ENCODE data around the gene MEGF11. TPM values are rescaled to one million over a fixed set of nuclear protein-coding genes. Genes with fewer than 3 reads are reported as not detected.

The MEGF11 gene
- total RNA-seq, 1 donor, result under 0.01 TPM

DNA sequence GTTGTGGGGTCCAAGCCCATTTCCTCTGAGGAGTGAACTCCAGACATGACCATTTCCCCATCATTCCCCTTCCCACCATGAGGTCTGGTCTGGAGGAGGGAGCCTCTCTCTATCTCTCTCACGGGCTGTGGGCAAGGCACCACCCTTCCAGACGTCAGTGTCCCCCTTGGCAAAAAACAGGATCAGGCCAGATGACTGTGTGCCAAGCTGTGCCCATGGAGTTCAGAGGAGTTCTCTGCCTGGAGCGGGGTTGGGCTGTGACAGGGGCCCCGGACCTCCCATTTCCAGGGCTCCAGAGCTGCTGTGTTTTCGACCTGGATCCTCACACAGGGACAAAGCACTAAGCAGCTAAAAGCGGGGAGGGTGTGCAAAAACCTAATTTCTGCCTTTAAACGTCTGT is 259.8 kb downstream of the MEGF11 start:
- no peak for DNase-seq (ENCODE audit: low read depth)
- H3K4me3 ChIP-seq (ENCODE audit: low read depth, low read length), result no peak overlapping the region
- TF ChIP-seq, protein P1, sequence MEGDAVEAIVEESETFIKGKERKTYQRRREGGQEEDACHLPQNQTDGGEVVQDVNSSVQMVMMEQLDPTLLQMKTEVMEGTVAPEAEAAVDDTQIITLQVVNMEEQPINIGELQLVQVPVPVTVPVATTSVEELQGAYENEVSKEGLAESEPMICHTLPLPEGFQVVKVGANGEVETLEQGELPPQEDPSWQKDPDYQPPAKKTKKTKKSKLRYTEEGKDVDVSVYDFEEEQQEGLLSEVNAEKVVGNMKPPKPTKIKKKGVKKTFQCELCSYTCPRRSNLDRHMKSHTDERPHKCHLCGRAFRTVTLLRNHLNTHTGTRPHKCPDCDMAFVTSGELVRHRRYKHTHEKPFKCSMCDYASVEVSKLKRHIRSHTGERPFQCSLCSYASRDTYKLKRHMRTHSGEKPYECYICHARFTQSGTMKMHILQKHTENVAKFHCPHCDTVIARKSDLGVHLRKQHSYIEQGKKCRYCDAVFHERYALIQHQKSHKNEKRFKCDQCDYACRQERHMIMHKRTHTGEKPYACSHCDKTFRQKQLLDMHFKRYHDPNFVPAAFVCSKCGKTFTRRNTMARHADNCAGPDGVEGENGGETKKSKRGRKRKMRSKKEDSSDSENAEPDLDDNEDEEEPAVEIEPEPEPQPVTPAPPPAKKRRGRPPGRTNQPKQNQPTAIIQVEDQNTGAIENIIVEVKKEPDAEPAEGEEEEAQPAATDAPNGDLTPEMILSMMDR (IDR thresholded peaks at IDR 0.05; ENCODE audit: insufficient read depth, low read depth, low read length), result no peak

DNA sequence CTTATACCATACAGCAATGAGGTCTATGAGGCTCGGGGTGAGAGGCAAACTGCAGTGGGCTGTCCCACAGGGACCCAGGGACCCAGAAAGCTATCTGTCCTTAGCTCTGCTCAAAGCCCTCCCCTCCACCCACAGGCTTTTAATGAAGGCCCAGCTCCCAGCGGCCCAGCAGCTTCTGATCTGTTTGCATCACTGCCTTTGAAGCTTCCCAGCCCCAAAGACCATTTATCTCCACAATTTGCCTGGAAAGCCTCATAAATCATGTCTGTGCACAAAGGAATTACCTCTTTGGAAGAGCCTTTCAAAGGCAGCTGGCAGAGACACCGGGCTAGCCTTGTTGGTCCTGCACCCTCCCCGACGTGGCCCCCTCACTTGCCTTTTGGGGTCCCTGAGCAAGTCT is 260.3 kb downstream of the MEGF11 start:
- H3K4me3 ChIP-seq (ENCODE audit: low read depth, low read length), result no peak overlapping the region
- TF ChIP-seq, protein P1 (IDR thresholded peaks at IDR 0.05; ENCODE audit: insufficient read depth, low read depth, low read length), result no peak
- no peak for DNase-seq (ENCODE audit: low read depth)

DNA sequence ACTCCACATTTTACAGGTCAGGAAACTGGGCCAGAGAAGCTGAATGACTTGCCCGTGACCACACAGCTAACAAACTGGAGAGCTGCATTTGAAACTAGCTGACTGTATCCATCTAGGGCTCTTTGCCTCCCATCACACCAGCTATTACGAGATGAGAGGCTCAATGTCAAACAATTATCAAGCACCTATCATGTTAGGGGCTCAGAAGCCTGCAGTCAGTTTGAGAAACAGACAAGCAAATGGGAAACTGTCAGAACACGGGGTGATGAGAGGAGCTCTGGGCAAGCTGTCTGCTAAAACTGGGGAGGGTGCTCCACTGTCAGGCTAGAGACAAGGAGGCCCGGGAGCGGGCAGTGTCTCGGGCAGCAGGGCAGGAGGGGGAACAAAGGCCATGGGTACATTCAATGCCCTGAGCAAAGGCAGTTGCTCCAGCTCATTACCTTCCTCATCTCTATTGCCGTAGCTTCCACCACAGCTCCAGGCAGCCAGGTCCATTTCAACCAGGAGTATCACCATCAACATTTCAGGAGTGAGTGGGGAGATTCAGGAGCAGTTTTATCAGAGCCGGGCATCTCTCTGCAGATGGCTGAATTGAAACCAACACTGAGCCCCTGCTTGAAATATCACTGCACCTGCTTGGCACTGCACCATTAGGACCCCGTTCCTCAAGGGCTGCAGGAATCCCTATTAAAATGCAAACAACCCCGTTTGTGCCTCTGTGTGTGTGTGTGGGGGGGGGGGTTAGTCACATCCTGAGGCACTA is 261.6 kb downstream of the MEGF11 start:
- DNase-seq (ENCODE audit: low read depth), result no peak
- TF ChIP-seq, protein P1 (IDR thresholded peaks at IDR 0.05; ENCODE audit: insufficient read depth, low read depth, low read length), result no peak
- H3K4me3 ChIP-seq (ENCODE audit: low read depth, low read length), result no peak overlapping the region

DNA sequence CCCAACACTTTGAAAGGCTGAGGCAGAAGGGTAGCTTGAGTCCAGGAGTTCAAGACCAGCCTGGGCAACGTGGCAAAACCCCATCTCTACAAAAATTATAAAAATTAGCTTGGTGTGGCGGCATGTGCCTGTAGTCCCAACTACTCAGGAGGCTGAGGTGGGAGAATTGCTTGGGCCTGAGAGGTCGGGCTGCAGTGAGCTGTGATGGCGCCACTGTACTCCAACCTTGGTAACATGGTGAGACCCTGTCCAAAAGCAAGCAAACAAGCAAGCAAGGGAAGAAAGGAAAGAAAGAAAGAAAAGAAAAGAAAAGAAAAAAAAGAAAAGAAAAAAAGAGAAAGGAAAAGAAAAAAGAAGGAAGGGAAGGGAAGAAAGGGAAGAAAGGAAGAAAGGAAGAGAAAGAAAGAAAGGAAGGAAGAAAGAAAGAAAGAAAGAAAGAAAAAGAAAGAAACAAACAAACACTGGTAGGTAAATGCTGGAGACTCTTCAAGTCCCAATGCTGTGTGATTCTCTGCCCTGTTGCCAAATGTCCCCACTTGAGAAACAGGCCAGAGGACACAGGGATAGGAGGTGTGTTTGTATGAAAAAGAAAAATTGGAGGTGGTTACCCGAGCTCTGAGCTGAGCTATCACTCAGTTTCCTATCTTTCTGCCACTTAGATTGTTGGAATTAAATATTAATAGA is 263.1 kb downstream of the MEGF11 start:
- DNase-seq (ENCODE audit: low read depth), result no peak
- no peak overlapping the region for H3K4me3 ChIP-seq (ENCODE audit: low read depth, low read length)
- TF ChIP-seq, protein P1 (IDR thresholded peaks at IDR 0.05; ENCODE audit: insufficient read depth, low read depth, low read length), result no peak

DNA sequence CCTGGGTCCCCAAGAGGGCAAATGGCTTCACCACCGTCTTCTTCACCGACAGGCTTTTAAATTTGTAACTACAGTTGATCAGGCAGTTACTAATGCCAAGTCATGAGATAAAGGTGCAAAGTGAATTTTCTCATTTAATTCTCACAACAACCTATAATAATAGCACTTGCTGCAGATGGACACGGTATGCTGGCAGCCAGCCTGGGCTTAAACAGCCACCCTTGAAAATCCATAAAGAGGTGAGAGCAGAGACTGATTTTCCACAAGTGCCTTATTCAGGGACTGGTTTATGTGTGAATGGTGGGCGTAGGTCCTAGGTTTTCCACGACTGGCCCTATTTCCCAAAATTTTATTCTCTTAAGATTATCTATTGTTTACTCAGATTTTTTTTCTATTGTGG is 266.4 kb downstream of the MEGF11 start:
- TF ChIP-seq, protein P1 (IDR thresholded peaks at IDR 0.05; ENCODE audit: insufficient read depth, low read depth, low read length), result no peak
- DNase-seq (ENCODE audit: low read depth), result no peak
- no peak overlapping the region for H3K4me3 ChIP-seq (ENCODE audit: low read depth, low read length)

GRCh38 chr15:65986416-65986815 is 267.1 kb downstream of the MEGF11 start:
- DNase-seq (ENCODE audit: low read depth), result no peak
- TF ChIP-seq, protein P1 (IDR thresholded peaks at IDR 0.05; ENCODE audit: insufficient read depth, low read depth, low read length), result no peak
- H3K4me3 ChIP-seq (ENCODE audit: low read depth, low read length), result no peak overlapping the region

Data from fibroblast of villous mesenchyme (primary cell).